SU-DHL-6 (cell line): ENCODE measurements around the gene TRPM3.

Experiments used
- H2AFZ ChIP-seq: fragments of 200-600 bp; sonication (generic); 2 replicates; pipeline ENCODE4 v1.6.1; 2014; ENCODE audit warnings: low read depth, mild to moderate bottlenecking, moderate library complexity, mixed read lengths, antibody characterized with exemption, low read length; ENCODE audit not compliant: severe bottlenecking
- H3F3A ChIP-seq: fragments of 200-600 bp; shearing (Covaris generic); 2 replicates; pipeline ENCODE4 v1.6.0; 2016; ENCODE audit warnings: antibody characterized with exemption, mild to moderate bottlenecking; ENCODE audit not compliant: insufficient read depth
- H3K27ac ChIP-seq: fragments of 200-600 bp; sonication (generic); 2 replicates; pipeline ENCODE4 v1.5.1; 2016; ENCODE audit warnings: low read depth, mild to moderate bottlenecking, low read length, moderate library complexity, mixed read lengths
- H3K27me3 ChIP-seq: fragments of 200-600 bp; sonication (generic), shearing (Covaris generic); 2 replicates; pipeline ENCODE4 v1.6.0; 2014; ENCODE audit warnings: mild to moderate bottlenecking, low read length
- H3K36me3 ChIP-seq: fragments of 200-600 bp; sonication (generic); 2 replicates; pipeline ENCODE4 v1.6.1; 2014; ENCODE audit warnings: mild to moderate bottlenecking, low read length, mixed read lengths
- H3K4me2 ChIP-seq: fragments of 300-600, 200-600 bp; shearing (Covaris generic), sonication (generic); 2 replicates; pipeline ENCODE4 v1.6.0; 2014; ENCODE audit warnings: low read length, low read depth, mild to moderate bottlenecking; ENCODE audit not compliant: poor library complexity, severe bottlenecking
- H3K4me3 ChIP-seq: fragments of 200-600 bp; sonication (generic); 2 replicates; pipeline ENCODE4 v1.5.1; 2014; ENCODE audit warnings: antibody characterized with exemption, low read length, mild to moderate bottlenecking, mixed read lengths; ENCODE audit not compliant: insufficient read depth, poor library complexity, severe bottlenecking
- H3K79me2 ChIP-seq: fragments of 200-600 bp; sonication (generic); 2 replicates; pipeline ENCODE4 v1.6.1; 2014; ENCODE audit warnings: mild to moderate bottlenecking, low read length, moderate library complexity; ENCODE audit not compliant: insufficient read depth
- H3K9ac ChIP-seq: fragments of 200-600 bp; sonication (generic); 2 replicates; pipeline ENCODE4 v1.7.0; 2014; ENCODE audit warnings: mild to moderate bottlenecking, low read length
- H3K9me2 ChIP-seq: fragments of 200-600 bp; sonication (generic); replicated peaks from 2 replicates; pipeline ENCODE4 v1.6.1; 2014; ENCODE audit warnings: low read length; ENCODE audit not compliant: insufficient read depth
- H3K9me3 ChIP-seq: fragments of 200-600 bp; sonication (generic); 2 replicates; pipeline ENCODE4 v1.6.1; 2014; ENCODE audit warnings: low read length, mixed read lengths; ENCODE audit not compliant: insufficient read depth
- H4K20me1 ChIP-seq: fragments of 200-600 bp; sonication (generic); 2 replicates; pipeline ENCODE4 v1.6.1; 2014; ENCODE audit warnings: low read depth, mild to moderate bottlenecking, antibody characterized with exemption, low read length, moderate library complexity, mixed read lengths
- CTCF ChIP-seq: fragments of 200-600 bp; sonication (generic); IDR thresholded peaks from one replicate; pipeline ENCODE4 v1.5.1; 2017; ENCODE audit warnings: antibody characterized with exemption, mild to moderate bottlenecking, low read length, moderate library complexity; ENCODE audit not compliant: insufficient read depth, poor library complexity, severe bottlenecking
- EZH2phosphoT487 ChIP-seq: fragments of 200-600 bp; sonication (generic), shearing (Covaris generic); conservative IDR thresholded peaks from 2 replicates; pipeline ENCODE4 v1.6.1; 2018; ENCODE audit warnings: mild to moderate bottlenecking, antibody characterized with exemption, low read length, moderate library complexity, mixed read lengths

Gene TRPM3

GRCh38 chr9:70603020-70603411 lies 518.4 kb downstream of the TRPM3 start:
- no peak overlapping the region; the same call in 1 of the 2 replicates for H3K9ac ChIP-seq
- H3F3A ChIP-seq, result no peaks in the 10 kb centered on the region
- H3K27ac ChIP-seq, result peak overlapping the region; percentile 20; the same call in 1 of the 2 replicates
- H2AFZ ChIP-seq, result peak overlapping the region; percentile 29
- H3K9me2 ChIP-seq, result no peaks in the 10 kb centered on the region
- H3K27me3 ChIP-seq, result no peaks in the 10 kb centered on the region
- no peaks in the 10 kb centered on the region for H3K9me3 ChIP-seq
- no peaks in the 10 kb centered on the region for H3K36me3 ChIP-seq
- H3K4me3 ChIP-seq, result no peak overlapping the region
- no peak for TF ChIP-seq CTCF
- no peak for TF ChIP-seq EZH2phosphoT487
- H3K79me2 ChIP-seq, result no peaks in the 10 kb centered on the region
- no peaks in the 10 kb centered on the region for H4K20me1 ChIP-seq
- H3K4me2 ChIP-seq, result peak overlapping the region; percentile 13

- no peaks in the 10 kb centered on the region for H3K9me2 ChIP-seq
- TF ChIP-seq EZH2phosphoT487 (no peak), CTCF (peak; percentile 53)
- H2AFZ ChIP-seq, result peak overlapping the region; percentile 29
- no peaks in the 10 kb centered on the region for H4K20me1 ChIP-seq
- peak overlapping the region; percentile 20; the same call in 1 of the 2 replicates for H3K27ac ChIP-seq
- H3F3A ChIP-seq, result no peaks in the 10 kb centered on the region
- H3K4me2 ChIP-seq, result peak overlapping the region; percentile 13
- no peak overlapping the region; the same call in 1 of the 2 replicates for H3K9ac ChIP-seq
- H3K9me3 ChIP-seq, result no peaks in the 10 kb centered on the region
- H3K27me3 ChIP-seq, result no peaks in the 10 kb centered on the region
- no peaks in the 10 kb centered on the region for H3K36me3 ChIP-seq
- no peak overlapping the region for H3K4me3 ChIP-seq
- no peaks in the 10 kb centered on the region for H3K79me2 ChIP-seq
Measured at GRCh38 chr9:70602321-70603019, 519.0 kb downstream of the TRPM3 start.

- Histone ChIP-seq H3K27ac (no peak overlapping the region), H3K4me2 (no peak overlapping the region), H3K9me2 (no peaks in the 10 kb centered on the region), H3K9ac (no peak overlapping the region), H3K36me3 (no peaks in the 10 kb centered on the region), H3K79me2 (no peaks in the 10 kb centered on the region), H3K27me3 (no peaks in the 10 kb centered on the region), H3K9me3 (no peaks in the 10 kb centered on the region), H2AFZ (no peak overlapping the region), H3K4me3 (no peak overlapping the region), H3F3A (no peaks in the 10 kb centered on the region), H4K20me1 (no peaks in the 10 kb centered on the region)
- TF ChIP-seq EZH2phosphoT487 (no peak), CTCF (no peak)
Measured at GRCh38 chr9:70601000-70601951, 520.1 kb downstream of the TRPM3 start.
